Lower leg skin (tissue), 3 donors: ENCODE results near the gene PRLH.

Experiments used
- CTCF ChIP-seq, 3 donors: fragments of 450-650 bp; IDR thresholded peaks; one replicate each; pipeline ENCODE4 v1.5.1; 2016; ENCODE audit warnings: antibody characterized with exemption in 3 of 3, mild to moderate bottlenecking in 3 of 3, moderate library complexity in 2 of 3
- POLR2A ChIP-seq, 2 donors: fragments of 450-650 bp; IDR thresholded peaks; one replicate each; pipeline ENCODE4 v1.6.1; 2016 to 2017; ENCODE audit warnings: antibody characterized with exemption in 2 of 2, mild to moderate bottlenecking in 1 of 2, moderate library complexity in 1 of 2

GRCh38 chr2:237593596-237594320 is 27.4 kb downstream of the PRLH start:
- TF ChIP-seq CTCF (IDR thresholded peaks at IDR 0.05) (no peak), POLR2A (IDR thresholded peaks at IDR 0.05) (no peak)
